ENCODE data around the gene PHLDA1. TPM values are rescaled to one million over a fixed set of nuclear protein-coding genes. Genes with fewer than 3 reads are reported as not detected.

The PHLDA1 gene
- total RNA-seq, 1 donor from 2014 or later = 4.0 TPM

- intact Hi-C loops (cut with DNase I) = no loop called here
- DNase-seq (ENCODE audit: missing footprints) = no peak
- no peak for ATAC-seq
Observed at GRCh38 chr12:75977590-75977951, 54.0 kb downstream of the PHLDA1 start.

GRCh38 chr12:75976913-75977312 lies 54.7 kb downstream of the PHLDA1 start:
- intact Hi-C loops (cut with DNase I) = no loop called here
- ATAC-seq = no peak

DNA sequence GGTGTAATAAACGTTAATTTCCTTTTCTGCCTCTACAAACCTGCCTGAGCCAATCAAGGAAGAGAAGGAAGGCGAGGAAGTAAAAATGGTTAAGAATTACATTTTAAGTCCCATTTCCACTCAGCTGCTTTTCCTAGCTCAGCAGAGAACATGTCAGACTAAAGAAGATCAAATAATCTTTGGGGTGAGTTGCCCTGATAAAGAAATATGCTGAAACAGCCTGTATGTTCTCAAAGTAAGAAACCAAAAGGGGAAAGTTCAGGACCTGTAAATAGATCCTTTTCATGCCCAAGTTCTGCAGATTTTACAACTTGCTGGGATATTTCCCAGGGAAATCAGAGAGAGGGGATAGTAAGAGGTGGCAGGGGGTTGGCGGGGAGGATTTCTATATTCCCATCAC lies 55.5 kb downstream of the PHLDA1 start:
- intact Hi-C loops (cut with DNase I) = no loop called here
- DNase-seq (ENCODE audit: missing footprints) (no peak), ATAC-seq (no peak)

More at GRCh38 chr12:75976913-75977312, 54.7 kb downstream of the PHLDA1 start:
- no peak for DNase-seq (ENCODE audit: missing footprints)

DNA sequence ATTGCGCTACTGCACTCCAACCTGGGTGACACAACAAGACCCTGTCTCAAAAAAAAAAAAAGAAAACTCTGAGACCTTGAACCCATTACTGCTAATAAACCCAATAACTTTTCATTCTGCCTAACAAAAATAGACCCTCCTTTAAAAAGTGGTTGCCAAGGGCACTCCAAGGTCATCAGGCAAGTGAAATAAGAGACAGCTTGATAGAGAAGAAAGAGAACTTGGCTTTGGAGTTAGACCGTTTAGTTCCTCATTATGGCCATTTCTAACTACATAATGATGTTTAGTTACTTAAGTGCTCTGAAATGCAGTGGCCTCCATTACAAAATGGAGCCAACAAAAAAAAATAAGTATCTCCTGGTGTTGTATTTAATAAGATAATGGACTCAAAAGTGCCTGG lies 55.9 kb downstream of the PHLDA1 start:
- DNase-seq (ENCODE audit: missing footprints) (no peak), ATAC-seq (no peak)
- intact Hi-C loops (cut with DNase I) = no loop called here

Other genes with a start within 250 kb of the PHLDA1 start
- 267 TPM for gene NAP1L1, start 52.9 kb upstream of the PHLDA1 start, total RNA-seq

Data from Right ventricle myocardium inferior (tissue), 1 donor.